Stimulated activated naive CD8-positive, alpha-beta T cell treated with anti-CD3 and anti-CD28 coated beads, Interleukin-15, amount 100 ng/mL, for 72 hours (primary cell): ENCODE results near the gene CPZ.
"Not testable (repeated sequence)": the region's sequence is repeated elsewhere in the genome, so short reads cannot be mapped to it uniquely, and the experiment has no call there.

Experiments
- ATAC-seq: fragments of 150-1000 bp; cut with Tn5 transposase; 2 replicates; pipeline ENCODE4 v1.10.0; 2021; ENCODE audit warnings: mild to moderate bottlenecking, moderate library complexity
- DNase-seq, 2 donors: peaks; one replicate each; pipeline ENCODE4 v3.0.0; 2021 to 2022
- H3K27ac Mint-ChIP-seq, 2 donors: one replicate each; pipeline ENCODE4 v1.8.0; 2022; ENCODE audit warnings: mild to moderate bottlenecking in 2 of 2, mixed read lengths in 2 of 2, moderate library complexity in 2 of 2
- H3K27me3 Mint-ChIP-seq: one replicate; pipeline ENCODE4 v1.8.0; 2022; ENCODE audit warnings: mixed read lengths
- H3K4me1 Mint-ChIP-seq: one replicate; pipeline ENCODE4 v1.8.0; 2022; ENCODE audit warnings: mild to moderate bottlenecking, mixed read lengths
- H3K4me3 Mint-ChIP-seq, 2 donors: one replicate each; pipeline ENCODE4 v1.8.0; 2022; ENCODE audit warnings: mild to moderate bottlenecking in 2 of 2, mixed read lengths in 2 of 2, moderate library complexity in 1 of 2
- H3K9me3 Mint-ChIP-seq, 2 donors: one replicate each; pipeline ENCODE4 v1.8.0; 2022; ENCODE audit warnings: mixed read lengths in 2 of 2

CPZ gene

DNA sequence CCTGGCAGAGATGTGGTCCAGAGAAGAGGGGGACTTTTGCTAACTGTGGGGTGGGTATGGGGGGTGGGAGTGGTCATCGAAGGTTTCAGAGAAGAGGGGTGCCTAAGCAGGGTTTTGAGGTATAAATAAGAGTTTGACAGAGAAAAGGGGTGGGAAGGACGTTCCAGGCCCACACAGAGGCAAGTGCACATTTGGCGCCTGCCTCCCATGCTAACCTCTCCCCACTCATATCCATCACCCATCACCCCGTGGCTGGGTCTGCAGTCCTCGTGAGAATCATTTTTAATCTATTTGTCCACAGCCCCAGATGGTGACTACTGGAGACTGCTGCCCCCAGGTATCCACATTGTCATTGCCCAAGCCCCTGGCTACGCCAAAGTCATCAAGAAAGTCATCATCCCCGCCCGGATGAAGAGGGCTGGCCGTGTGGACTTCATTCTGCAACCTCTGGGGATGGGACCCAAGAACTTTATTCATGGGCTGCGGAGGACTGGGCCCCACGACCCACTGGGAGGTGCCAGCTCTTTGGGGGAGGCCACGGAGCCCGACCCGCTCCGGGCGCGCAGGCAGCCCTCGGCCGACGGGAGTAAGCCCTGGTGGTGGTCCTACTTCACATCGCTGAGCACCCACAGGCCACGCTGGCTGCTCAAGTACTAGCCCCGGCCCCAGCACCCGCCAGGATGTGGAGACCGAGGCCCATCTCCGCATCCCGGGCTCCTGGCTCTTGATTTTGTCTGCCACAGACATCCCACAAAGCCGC, 26.6 kb downstream of the CPZ start:
- Mint-ChIP-seq H3K27ac (no peak overlapping the region), H3K27me3 (no peaks in the 10 kb centered on the region), H3K9me3 (no peaks in the 10 kb centered on the region), H3K4me1 (peaks cover 9% of the 10 kb centered on the region), H3K4me3 (no peak overlapping the region)
- DNase-seq: no peak
- ATAC-seq: no peak

DNA sequence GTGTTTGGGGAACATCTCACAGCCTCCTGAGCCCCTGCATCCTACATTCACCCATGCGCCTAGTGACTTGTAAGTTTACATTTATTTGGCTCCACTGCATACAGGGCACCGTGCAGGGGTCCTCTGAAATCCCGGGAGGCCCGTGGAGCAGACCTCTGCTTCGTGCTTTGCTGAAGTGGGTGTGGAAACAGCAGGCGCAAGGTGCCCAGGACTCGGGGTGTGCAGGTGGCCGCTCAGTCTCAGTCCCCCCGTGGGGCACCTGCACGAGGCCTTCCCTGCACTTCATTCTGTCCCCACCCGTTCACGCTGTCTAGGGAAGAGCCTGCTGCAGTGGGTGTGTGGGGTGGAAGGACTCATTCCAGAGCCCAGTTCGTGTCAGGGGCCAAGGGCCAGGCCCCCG, 28.6 kb downstream of the CPZ start:
- not testable (repeated sequence) for DNase-seq, H3K4me1 Mint-ChIP-seq
- peak; percentile 53 for ATAC-seq

DNA sequence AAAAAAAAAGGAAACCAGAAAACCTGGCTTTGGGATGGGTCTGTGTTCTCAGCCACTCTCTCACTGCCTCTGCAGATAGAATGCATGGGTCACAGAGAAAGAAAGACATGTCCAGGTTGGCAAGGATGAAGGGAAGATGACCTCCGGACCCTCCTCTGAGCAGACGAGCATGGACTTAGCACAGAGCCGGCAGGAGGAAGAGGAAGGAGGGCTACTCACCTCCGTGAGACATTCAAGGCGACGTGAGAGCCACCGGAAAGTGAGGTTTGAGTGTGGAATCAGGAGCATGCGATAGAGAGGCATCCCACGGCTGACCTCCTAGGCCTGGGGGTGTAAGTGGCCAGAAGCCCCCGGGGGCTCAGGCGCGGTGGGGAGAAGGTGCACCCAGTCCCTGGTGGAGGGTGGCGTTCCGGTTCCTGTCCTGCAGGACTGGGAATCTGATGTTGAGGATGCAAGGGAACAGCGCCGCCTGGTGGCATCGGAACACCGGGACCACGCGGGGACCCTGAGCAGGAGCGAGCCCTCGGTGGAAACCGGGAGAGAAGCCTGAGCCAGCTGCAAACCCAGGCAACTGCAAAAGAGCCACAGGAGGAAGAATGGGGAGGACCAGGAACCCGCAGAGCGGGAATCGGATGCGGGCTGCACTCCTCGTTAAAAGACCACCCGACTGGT, 32.2 kb downstream of the CPZ start:
- not testable (repeated sequence) for H3K4me3 Mint-ChIP-seq, DNase-seq, H3K4me1 Mint-ChIP-seq, H3K27ac Mint-ChIP-seq, H3K27me3 Mint-ChIP-seq, H3K9me3 Mint-ChIP-seq
- ATAC-seq: peak; percentile 22

More for the DNA sequence above, 28.6 kb downstream of the CPZ start:
- not testable (repeated sequence) for H3K9me3 Mint-ChIP-seq, H3K4me3 Mint-ChIP-seq, H3K27ac Mint-ChIP-seq, H3K27me3 Mint-ChIP-seq

DNA sequence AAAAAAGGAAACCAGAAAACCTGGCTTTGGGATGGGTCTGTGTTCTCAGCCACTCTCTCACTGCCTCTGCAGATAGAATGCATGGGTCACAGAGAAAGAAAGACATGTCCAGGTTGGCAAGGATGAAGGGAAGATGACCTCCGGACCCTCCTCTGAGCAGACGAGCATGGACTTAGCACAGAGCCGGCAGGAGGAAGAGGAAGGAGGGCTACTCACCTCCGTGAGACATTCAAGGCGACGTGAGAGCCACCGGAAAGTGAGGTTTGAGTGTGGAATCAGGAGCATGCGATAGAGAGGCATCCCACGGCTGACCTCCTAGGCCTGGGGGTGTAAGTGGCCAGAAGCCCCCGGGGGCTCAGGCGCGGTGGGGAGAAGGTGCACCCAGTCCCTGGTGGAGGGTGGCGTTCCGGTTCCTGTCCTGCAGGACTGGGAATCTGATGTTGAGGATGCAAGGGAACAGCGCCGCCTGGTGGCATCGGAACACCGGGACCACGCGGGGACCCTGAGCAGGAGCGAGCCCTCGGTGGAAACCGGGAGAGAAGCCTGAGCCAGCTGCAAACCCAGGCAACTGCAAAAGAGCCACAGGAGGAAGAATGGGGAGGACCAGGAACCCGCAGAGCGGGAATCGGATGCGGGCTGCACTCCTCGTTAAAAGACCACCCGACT, 37.8 kb downstream of the CPZ start:
- not testable (repeated sequence) for H3K4me3 Mint-ChIP-seq, H3K27me3 Mint-ChIP-seq, H3K9me3 Mint-ChIP-seq, H3K4me1 Mint-ChIP-seq, DNase-seq, H3K27ac Mint-ChIP-seq
- ATAC-seq: peak; percentile 30

DNA sequence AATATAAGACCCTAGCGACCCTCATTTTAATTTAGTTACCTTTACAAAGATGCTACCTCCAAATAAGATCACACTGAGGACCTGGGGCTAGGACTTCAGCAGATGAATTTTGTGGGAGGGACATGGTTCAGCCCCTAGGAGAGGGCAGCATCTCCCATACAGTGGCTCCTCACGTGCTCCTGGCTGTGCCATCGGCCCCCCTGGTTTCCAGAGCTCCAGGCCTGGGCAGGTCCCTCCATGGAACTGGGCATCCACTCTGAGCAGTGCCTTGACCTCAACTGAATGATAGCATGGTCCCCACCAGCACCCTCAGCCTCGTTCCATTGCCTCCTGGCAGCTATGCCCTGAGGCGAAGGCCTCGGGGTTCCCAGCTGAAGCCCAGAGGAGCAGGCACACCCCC, 39.3 kb downstream of the CPZ start:
- not testable (repeated sequence) for DNase-seq, H3K4me1 Mint-ChIP-seq, H3K9me3 Mint-ChIP-seq, H3K27me3 Mint-ChIP-seq, H3K27ac Mint-ChIP-seq, H3K4me3 Mint-ChIP-seq
- ATAC-seq: peak; percentile 16

DNA sequence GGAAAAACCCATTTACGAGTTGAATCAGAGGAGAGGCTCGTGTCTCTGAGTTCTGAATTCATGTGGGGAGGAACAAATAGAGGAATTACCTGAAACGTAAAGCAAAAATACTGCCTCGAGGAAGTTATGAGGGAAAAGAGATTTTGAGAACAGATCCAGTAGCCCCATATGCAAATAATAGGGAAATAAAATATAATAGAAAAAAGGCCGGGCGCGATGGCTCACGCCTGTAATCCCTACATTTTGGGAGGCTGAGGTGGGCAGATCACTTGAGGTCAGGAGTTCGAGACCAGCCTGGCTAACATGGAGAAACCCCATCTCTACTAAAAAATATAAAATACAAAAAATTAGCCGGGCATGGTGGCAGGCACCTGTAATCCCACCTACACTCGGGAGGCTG, 42.2 kb downstream of the CPZ start:
- not testable (repeated sequence) for H3K4me3 Mint-ChIP-seq, ATAC-seq, H3K27ac Mint-ChIP-seq, DNase-seq, H3K9me3 Mint-ChIP-seq, H3K4me1 Mint-ChIP-seq
- peaks cover 14% of the 10 kb centered on the region for H3K27me3 Mint-ChIP-seq

DNA sequence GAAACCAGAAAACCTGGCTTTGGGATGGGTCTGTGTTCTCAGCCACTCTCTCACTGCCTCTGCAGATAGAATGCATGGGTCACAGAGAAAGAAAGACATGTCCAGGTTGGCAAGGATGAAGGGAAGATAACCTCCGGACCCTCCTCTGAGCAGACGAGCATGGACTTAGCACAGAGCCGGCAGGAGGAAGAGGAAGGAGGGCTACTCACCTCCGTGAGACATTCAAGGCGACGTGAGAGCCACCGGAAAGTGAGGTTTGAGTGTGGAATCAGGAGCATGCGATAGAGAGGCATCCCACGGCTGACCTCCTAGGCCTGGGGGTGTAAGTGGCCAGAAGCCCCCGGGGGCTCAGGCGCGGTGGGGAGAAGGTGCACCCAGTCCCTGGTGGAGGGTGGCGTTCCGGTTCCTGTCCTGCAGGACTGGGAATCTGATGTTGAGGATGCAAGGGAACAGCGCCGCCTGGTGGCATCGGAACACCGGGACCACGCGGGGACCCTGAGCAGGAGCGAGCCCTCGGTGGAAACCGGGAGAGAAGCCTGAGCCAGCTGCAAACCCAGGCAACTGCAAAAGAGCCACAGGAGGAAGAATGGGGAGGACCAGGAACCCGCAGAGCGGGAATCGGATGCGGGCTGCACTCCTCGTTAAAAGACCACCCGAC, 43.5 kb downstream of the CPZ start:
- H3K27me3 Mint-ChIP-seq: peaks cover 14% of the 10 kb centered on the region
- ATAC-seq: peak; percentile 39
- not testable (repeated sequence) for H3K4me1 Mint-ChIP-seq, H3K27ac Mint-ChIP-seq, H3K9me3 Mint-ChIP-seq, DNase-seq, H3K4me3 Mint-ChIP-seq

DNA sequence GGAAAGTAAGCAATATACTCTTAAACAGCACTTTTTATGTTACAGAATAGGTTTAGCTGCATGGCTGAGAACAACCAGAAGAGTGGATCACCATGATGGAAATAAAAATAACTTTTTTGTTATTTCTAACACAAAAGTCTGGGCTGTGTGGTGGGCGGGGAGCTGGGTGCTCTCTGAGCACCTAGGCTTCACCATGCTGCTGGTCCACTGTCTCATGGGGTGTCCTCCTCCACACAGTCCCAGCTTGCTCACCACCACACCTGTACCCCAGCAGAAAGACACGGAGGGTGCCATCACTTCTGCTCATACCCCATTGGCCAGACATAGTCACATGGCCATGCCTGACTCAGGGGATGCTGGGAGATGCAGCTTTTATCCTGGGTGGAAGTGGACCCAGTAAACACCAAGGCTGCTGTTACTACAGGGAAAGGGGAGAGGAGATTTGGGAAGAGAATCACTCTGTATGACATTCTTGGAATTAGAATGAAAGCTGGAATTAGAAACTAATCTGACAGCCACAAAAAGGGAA, 45.0 kb downstream of the CPZ start:
- ATAC-seq: no peak
- Mint-ChIP-seq H3K9me3 (no peaks in the 10 kb centered on the region), H3K27me3 (peaks cover 14% of the 10 kb centered on the region), H3K4me3 (no peak overlapping the region), H3K27ac (no peak overlapping the region), H3K4me1 (no peaks in the 10 kb centered on the region)
- DNase-seq: no peak

DNA sequence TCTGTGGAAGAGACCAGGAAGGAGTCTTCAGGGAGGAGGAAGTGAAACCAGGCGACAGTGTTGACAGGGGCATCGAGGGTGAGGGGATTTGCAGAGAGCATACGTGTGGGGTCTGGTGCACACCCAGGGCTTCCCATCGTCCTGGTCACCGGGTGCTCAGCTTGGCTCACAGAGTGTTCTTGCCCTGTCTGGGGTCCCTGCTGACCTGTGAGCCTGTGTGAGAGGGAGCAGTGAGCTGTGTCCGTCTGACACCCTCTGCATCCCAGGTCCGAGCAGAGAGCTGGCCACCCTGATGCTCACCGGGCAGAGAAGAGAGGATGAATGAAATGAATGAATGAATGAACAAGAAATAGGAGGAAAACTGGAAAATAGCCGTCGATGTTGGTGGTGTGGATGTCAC, 46.5 kb downstream of the CPZ start:
- no peaks in the 10 kb centered on the region for H3K9me3 Mint-ChIP-seq
- H3K4me3 Mint-ChIP-seq: no peak overlapping the region
- no peaks in the 10 kb centered on the region for H3K4me1 Mint-ChIP-seq
- DNase-seq: no peak
- peaks cover 14% of the 10 kb centered on the region for H3K27me3 Mint-ChIP-seq
- no peak for ATAC-seq
- H3K27ac Mint-ChIP-seq: no peak overlapping the region

DNA sequence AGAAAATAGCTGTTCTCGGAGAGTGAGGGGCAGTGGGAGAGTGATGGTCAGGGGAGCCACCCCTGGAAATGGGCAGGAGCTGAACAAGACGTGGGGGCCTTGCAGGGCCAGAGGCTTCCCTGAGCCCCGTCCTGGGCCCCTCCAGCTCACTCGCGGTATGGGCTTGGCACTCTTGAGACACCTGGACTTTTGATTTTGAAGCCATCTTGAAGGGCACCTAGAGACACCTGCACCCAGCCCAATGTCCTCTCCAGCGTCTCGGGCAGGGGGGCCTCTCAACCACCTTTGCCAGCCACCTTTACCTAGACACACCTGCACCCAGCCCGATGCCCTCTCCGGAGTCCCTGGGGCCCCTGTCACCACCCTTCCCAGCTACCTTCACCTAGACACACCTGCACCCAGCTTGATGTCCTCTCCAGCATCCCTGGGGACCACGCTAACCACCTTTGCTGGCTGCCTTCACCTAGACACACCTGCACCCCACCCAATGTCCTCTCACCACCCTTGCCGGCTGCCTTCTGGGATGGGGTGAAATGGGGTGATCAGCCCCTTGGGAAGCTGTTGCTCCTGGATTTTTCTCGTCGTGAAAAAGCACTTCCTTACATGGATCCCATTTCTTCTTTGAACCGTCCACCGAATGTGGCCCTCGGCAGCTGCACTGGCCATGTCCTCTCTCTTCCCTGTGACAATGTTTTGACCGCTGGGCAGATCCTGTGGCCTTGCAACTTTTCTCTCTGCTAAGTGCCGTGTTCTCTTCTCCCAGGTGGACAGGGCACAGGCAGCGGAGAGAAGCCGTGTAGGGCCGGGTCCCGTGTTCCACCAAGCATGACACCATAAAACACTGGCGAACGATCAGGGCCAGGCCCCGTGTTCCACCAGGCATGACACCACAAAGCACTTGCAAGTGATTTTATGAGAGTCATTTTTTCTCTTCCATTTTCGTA, 47.5 kb downstream of the CPZ start:
- Mint-ChIP-seq H3K9me3 (no peaks in the 10 kb centered on the region), H3K4me3 (no peak overlapping the region), H3K4me1 (no peaks in the 10 kb centered on the region), H3K27me3 (peaks cover 14% of the 10 kb centered on the region), H3K27ac (no peak overlapping the region)
- DNase-seq (no peak), ATAC-seq (peak; percentile 18)

DNA sequence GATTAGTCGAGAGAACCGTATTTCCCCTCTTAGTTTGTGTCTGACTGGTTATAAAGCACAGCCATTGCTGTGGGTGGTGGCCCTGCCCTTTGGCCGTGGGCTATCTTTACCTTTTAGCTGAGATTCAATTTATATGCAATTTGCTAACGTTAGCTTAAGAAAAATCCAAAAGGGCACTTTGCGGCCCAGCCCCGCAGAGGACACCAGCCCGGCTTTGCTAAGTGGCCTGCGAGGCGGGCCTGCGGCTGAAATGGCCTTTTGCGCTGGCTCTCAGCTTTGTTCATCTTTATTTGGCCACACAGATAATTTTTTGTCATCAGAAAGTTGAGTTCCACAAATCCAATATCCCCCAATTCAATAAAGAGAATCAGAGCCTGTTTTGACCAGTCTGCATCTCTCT, 48.3 kb downstream of the CPZ start:
- DNase-seq: no peak
- Mint-ChIP-seq H3K4me3 (no peak overlapping the region), H3K27ac (peak overlapping the region in 1 of 2 donors; percentile 21), H3K4me1 (no peaks in the 10 kb centered on the region), H3K27me3 (peaks cover 14% of the 10 kb centered on the region), H3K9me3 (no peaks in the 10 kb centered on the region)
- ATAC-seq: no peak

DNA sequence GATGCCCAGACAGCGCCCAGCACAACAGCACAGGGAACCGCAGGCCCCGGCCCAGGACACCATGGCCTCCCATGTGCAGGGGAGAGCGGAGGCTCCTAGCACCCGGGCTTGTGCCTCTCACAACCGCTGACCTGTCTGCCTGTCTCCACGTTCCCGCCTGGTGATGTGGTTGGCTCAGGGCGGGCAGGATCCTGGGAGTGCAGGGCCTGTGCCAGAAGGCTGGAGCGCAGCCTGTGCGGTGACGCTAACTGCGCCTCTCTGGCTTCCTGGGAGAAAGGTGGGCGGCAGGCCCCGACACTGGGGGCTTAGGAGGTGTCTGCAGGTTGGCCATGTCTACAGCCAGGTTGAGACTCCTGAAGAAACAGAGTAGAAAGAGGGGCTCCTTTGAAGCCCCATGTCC, 48.7 kb downstream of the CPZ start:
- H3K4me1 Mint-ChIP-seq: no peaks in the 10 kb centered on the region
- no peak overlapping the region for H3K4me3 Mint-ChIP-seq
- no peak for DNase-seq
- H3K27me3 Mint-ChIP-seq: peaks cover 14% of the 10 kb centered on the region
- no peak for ATAC-seq
- H3K27ac Mint-ChIP-seq: no peak overlapping the region
- no peaks in the 10 kb centered on the region for H3K9me3 Mint-ChIP-seq

DNA sequence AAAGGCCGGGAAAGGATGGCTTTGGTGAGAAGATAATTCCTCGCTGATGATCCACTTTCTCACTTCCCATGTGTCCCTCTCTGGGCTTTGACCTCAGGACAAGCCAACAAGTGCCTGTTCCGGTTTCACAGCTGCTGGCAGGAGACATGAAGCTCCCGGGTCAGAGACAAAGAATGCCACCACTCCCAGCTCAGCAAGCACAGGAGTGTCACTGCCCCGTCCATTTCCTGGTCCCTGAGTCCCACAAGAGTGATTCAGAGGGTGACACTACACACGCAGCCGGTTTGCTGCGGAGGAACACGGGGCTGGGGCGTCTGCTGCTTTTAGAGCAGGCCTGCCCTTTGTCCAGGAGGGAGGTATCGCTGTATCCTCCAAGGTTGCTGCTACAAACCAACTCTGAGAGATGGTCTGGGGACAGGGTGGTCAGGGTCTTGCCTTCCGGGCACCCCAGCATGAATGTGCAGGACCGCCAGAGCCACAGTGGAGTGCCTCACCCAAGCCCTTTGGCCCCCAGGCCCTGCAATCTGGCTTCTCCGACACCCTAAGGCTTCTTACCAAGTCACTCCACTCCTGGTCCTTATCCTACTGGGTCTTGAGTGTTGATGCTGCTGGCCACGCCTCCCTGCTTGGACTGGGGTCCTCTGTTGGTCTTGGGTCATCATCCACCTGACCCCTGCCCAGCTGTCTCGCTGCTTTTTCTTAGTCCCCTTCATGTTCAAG, 49.5 kb downstream of the CPZ start:
- Mint-ChIP-seq H3K27me3 (peaks cover 14% of the 10 kb centered on the region), H3K4me1 (no peaks in the 10 kb centered on the region), H3K4me3 (no peak overlapping the region), H3K9me3 (no peaks in the 10 kb centered on the region), H3K27ac (no peak overlapping the region)
- no peak for ATAC-seq
- no peak for DNase-seq

DNA sequence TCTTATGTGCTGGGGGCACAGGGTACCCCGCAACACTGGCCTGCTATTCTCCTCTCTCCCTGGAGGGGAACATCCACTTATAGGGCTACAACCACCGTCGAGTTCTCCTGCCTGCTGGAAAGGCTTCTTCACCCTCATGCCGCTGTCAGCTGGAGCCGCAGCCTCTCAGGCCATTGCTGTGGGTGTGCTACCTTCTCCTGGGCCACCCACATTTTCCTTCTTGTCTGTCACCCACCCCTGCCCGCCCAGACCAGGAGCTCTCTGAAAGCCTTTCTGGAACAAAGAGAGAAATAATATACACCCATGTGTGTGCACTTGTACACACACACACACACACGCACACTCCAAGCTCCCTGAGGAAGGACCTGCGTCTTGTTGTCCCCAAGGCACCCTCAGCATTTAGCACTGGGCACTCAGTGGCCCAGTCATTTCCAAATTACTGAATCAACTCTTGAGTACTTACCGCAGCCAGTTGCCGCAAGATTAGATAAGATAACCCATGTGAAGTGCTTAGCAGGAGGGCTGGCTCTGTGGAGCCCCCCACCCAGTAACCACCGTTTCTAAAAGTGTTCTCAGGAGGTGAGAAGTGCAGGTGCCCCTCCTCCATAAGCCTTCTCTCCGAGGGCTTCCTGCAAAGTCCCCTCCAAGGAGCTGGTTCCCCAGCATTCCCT, 50.2 kb downstream of the CPZ start:
- ATAC-seq (no peak), DNase-seq (no peak)
- H3K9me3 Mint-ChIP-seq: no peaks in the 10 kb centered on the region
- peaks cover 9% of the 10 kb centered on the region for H3K27me3 Mint-ChIP-seq
- no peak overlapping the region for H3K4me3 Mint-ChIP-seq
- no peaks in the 10 kb centered on the region for H3K4me1 Mint-ChIP-seq
- H3K27ac Mint-ChIP-seq: no peak overlapping the region
